T-helper 17 cell (primary cell): Measurements from ENCODE around the gene ARRDC4. TPM values are rescaled to one million over a fixed set of nuclear protein-coding genes. Genes with fewer than 3 reads are reported as not detected.

Experiments
- ATAC-seq: fragments of 150-1000 bp; cut with Tn5 transposase; 2 replicates; pipeline ENCODE4 v1.10.0; 2021; ENCODE audit warnings: mild to moderate bottlenecking, moderate library complexity
- DNase-seq, 3 donors: peaks; one replicate each; pipeline versions ENCODE4 v3.0.0 to v3.0.0-alpha.2; 2020 to 2021
- H3K9me3 ChIP-seq: one replicate; pipeline ENCODE4 v1.7.0; 2013; ENCODE audit warnings: low read length, mild to moderate bottlenecking; ENCODE audit not compliant: control insufficient read depth, poor library complexity, severe bottlenecking
- H3K27ac Mint-ChIP-seq: one replicate; pipeline ENCODE4 v1.8.0; 2022; ENCODE audit warnings: mild to moderate bottlenecking, moderate library complexity, mixed read lengths
- H3K27me3 Mint-ChIP-seq: one replicate; pipeline ENCODE4 v1.8.0; 2022; ENCODE audit warnings: mixed read lengths
- H3K36me3 Mint-ChIP-seq: one replicate; pipeline ENCODE4 v1.8.0; 2022; ENCODE audit warnings: low read depth, mixed read lengths
- H3K4me1 Mint-ChIP-seq: one replicate; pipeline ENCODE4 v1.8.0; 2022; ENCODE audit warnings: mild to moderate bottlenecking, mixed read lengths
- H3K4me3 Mint-ChIP-seq: one replicate; pipeline ENCODE4 v1.8.0; 2022; ENCODE audit warnings: mild to moderate bottlenecking, moderate library complexity, mixed read lengths
- total RNA-seq, 4 donors: library from RNA in 2 of 4; stranded (reverse) in 2 of 4; gene quantifications; one replicate each; pipeline ENCODE4 v1.2.3 and lab custom pipeline; 2022 to 2026

Gene ARRDC4, protein sequence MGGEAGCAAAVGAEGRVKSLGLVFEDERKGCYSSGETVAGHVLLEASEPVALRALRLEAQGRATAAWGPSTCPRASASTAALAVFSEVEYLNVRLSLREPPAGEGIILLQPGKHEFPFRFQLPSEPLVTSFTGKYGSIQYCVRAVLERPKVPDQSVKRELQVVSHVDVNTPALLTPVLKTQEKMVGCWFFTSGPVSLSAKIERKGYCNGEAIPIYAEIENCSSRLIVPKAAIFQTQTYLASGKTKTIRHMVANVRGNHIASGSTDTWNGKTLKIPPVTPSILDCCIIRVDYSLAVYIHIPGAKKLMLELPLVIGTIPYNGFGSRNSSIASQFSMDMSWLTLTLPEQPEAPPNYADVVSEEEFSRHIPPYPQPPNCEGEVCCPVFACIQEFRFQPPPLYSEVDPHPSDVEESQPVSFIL
- total RNA-seq (1 to 10 TPM; 1.4 to 2.0 TPM), total RNA-seq (lab: John Stamatoyannopoulos, UW) (2.8 to 3.8 reads per million in 2 donors)

DNA sequence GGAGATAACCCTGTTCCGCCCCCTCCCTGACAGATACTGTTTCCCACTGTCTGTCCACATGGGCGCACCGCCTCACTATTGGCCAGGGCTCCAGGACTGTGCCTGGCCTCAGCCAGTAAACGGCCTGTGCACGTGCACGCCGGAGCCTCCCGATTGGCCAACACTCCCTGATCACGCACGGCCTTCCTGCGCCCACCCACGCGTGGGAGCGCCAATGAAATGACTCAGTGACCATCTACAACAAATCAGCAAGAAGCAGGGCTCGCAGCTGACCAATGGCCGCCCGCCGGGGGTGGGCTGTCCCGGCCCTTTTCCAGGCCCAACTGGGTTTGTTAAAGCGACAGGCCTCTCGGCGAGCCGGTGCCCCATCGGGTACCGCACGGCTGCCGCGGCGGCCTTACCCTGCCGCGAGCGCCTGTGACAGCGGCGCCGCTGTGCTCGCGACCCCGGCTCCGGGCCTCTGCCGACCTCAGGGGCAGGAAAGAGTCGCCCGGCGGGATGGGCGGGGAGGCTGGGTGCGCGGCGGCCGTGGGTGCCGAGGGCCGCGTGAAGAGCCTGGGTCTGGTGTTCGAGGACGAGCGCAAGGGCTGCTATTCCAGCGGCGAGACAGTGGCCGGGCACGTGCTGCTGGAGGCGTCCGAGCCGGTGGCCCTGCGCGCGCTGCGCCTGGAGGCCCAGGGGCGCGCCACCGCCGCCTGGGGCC lies at the start of gene ARRDC4:
Gene ARRDC4 (plus strand): TSS at position 340 of the 703 bp plus-strand sequence. CDS start 159 bp downstream, at position 499.
- peaks cover 3% of the 10 kb centered on the region for H3K9me3 ChIP-seq
- peak; percentile 96 for ATAC-seq
- peak; percentile 60 to 83 (median 83) for DNase-seq
- Mint-ChIP-seq H3K4me3 (peak within 1 kb of the TSS; percentile 84), H3K27me3 (no peaks in the 10 kb centered on the region), H3K27ac (peak within 1 kb of the TSS; percentile 5), H3K4me1 (peaks cover 14% of the 10 kb centered on the region), H3K36me3 (no peaks in the 10 kb centered on the region)

DNA sequence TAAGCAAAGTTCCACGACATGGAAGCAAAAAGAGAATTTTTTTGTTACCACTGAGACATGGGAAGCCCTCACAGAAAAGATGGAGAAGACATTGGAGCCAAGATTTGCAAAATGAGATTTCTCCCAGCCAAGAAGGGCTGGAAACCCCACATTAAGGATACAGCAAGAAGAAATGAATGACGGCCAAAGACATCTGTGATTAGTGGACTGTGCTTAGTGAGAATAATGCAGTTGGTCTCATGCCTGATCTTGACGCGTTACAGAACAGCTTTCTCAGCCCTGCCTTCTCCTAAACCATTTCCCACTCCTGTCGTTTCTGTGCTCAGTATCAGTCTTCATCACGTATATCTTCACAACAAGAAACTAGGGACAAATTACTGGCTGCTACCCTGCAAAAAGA lies 45.8 kb upstream of the ARRDC4 start:
- no peak overlapping the region for H3K4me3 Mint-ChIP-seq
- no peaks in the 10 kb centered on the region for H3K36me3 Mint-ChIP-seq
- no peak for ATAC-seq
- H3K9me3 ChIP-seq = no peaks in the 10 kb centered on the region
- no peaks in the 10 kb centered on the region for H3K4me1 Mint-ChIP-seq
- H3K27ac Mint-ChIP-seq = no peak overlapping the region
- H3K27me3 Mint-ChIP-seq = peaks cover 9% of the 10 kb centered on the region
- no peak for DNase-seq

DNA sequence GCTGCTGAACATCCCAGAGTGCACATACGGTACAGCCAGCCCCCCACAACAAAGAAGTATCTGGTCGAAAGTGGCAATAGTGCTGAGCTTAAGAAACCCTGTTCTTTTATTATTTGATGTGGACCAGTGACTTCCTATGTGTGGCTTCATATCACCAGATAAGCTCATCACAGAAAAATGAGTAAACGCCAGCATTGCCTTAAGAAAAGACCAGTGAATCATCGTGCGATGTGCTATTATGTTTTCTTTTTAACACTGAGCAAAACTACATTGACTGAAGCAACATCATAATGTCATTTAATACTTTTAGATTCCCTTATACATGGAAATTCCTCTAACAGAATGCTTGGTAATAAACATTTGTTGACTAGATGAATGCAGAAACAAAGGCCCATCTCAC lies 45.2 kb upstream of the ARRDC4 start:
- DNase-seq = no peak
- H3K9me3 ChIP-seq = no peaks in the 10 kb centered on the region
- Mint-ChIP-seq H3K27ac (no peak overlapping the region), H3K4me1 (no peaks in the 10 kb centered on the region), H3K36me3 (no peaks in the 10 kb centered on the region), H3K4me3 (no peak overlapping the region), H3K27me3 (peaks cover 9% of the 10 kb centered on the region)
- no peak for ATAC-seq

DNA sequence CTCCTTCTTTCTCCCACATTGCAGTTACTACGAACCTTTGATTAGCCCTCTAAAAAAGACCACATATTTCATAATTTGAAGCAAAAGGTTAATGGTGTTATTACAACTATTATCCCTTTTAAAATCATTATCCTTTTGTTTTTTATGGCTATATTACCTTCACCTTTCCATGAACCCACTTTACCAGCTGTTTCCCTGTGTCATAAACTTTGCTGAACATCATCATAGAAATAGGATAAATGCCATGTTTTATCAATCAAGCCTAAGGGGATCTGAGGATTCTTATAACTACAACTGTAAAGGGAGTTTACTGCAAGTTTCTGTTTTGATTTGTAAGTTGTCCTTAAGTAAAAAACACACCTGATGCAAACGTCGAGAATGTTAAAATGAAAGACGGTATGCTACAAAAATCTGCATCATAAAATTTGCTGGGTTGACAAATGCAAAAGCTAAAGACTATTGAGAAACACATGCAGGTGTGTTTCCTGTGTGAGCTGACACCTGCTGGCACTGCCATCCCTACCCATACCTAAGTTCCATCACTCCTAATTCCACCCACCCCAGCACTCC lies 39.1 kb upstream of the ARRDC4 start:
- DNase-seq = no peak
- Mint-ChIP-seq H3K36me3 (no peaks in the 10 kb centered on the region), H3K4me1 (no peaks in the 10 kb centered on the region), H3K4me3 (no peak overlapping the region), H3K27me3 (no peaks in the 10 kb centered on the region), H3K27ac (no peak overlapping the region)
- no peak for ATAC-seq
- no peaks in the 10 kb centered on the region for H3K9me3 ChIP-seq

DNA sequence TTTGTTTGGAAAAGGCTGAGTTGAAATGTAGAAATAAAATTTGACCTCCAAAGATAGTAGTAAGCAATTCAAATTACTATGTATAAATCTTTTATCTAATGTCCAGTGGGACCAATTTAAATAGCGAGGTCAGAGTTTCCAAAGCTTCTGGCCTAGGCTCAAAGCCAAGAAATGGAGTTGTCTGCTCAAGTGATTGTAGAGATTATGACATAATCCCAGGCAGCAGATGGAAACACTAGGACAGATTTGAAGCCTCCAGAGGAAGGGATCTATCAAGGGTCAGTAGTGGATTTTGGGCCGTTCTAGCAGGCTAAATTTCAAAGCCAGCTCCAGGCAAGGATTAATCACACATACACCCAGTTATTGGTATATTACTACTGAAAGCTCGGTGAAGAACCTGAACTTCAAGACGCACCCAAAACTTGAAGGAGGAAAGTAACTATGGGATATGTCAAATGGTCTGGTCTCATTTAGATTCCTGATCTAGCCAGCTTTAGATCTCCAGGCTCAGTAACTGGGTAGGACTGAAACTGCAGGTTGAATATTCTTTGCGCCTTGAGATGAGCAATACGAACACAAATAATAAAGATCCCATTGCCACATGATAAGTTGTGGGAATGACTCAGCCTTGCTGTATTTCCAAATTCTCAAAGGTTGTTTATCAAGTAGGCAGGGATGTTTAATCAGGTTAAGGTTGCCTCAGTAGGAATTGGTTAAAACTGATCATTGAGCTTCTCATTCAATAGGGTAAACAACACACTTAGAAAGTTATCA lies 30.9 kb upstream of the ARRDC4 start:
- Mint-ChIP-seq H3K4me3 (no peak overlapping the region), H3K4me1 (no peaks in the 10 kb centered on the region), H3K36me3 (no peaks in the 10 kb centered on the region), H3K27me3 (no peaks in the 10 kb centered on the region), H3K27ac (no peak overlapping the region)
- no peaks in the 10 kb centered on the region for H3K9me3 ChIP-seq
- ATAC-seq = no peak
- no peak for DNase-seq

DNA sequence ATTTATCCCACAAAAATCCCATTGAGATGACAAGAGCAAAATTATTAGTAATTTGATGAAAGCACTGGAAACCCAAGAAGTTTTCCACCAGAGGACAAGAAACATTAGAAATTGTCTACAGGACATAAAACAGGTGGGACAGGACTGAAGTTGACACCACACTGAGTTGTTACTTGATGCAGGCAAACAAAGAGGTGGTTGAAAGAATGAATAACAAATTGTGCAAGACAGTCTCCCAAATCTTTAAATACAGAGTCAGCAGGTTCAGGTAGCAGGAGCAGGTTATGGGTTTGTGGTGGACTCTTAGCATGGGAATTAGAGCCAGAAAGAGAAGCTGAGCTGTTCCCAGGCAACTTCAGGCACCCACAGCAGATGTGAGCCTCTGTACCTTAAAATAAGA lies 30.3 kb upstream of the ARRDC4 start:
- H3K9me3 ChIP-seq = no peaks in the 10 kb centered on the region
- no peaks in the 10 kb centered on the region for H3K27me3 Mint-ChIP-seq
- H3K4me1 Mint-ChIP-seq = no peaks in the 10 kb centered on the region
- no peak overlapping the region for H3K4me3 Mint-ChIP-seq
- no peaks in the 10 kb centered on the region for H3K36me3 Mint-ChIP-seq
- H3K27ac Mint-ChIP-seq = no peak overlapping the region
- DNase-seq (no peak), ATAC-seq (no peak)

DNA sequence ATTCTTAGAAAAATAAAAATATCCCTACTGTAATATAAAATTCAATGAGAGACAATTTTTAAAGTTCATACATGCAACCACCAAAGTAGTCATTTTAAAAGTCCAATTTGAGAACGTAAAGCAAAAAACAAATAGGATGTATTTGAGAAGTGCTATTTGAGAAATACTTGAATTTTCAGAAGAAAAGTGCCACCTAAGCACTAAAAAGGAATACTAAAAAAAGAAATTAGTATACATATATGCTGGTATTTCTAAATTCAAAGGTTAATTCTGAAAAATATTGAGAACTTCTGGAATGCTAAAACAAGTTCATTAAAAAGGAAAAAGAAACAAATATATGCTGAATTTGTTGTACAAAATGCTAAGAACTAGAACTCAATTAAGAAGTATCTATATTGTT lies 29.2 kb upstream of the ARRDC4 start:
- Mint-ChIP-seq H3K27me3 (no peaks in the 10 kb centered on the region), H3K4me3 (no peak overlapping the region), H3K27ac (no peak overlapping the region), H3K36me3 (no peaks in the 10 kb centered on the region), H3K4me1 (no peaks in the 10 kb centered on the region)
- no peaks in the 10 kb centered on the region for H3K9me3 ChIP-seq
- ATAC-seq = no peak
- no peak for DNase-seq

DNA sequence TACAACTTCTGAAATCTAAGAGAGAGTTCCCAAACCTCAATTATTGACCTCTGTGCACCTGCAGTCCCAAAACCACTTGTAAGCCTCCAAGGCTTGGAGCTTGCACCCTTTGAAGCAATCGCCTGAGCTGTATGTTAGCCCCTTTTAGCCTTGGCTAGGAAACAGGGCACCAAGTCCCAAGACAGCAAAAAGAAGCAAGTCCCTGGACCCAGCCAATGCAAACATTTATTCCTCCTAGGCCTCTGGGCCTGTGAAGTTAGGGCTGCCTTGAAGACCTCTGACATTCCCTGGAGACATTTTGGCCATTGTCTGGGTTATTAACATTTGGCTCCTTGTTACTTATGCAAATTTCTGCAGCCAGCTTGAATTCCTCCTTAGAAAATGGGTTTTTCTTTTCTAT lies 26.9 kb upstream of the ARRDC4 start:
- Mint-ChIP-seq H3K27me3 (no peaks in the 10 kb centered on the region), H3K4me1 (no peaks in the 10 kb centered on the region), H3K36me3 (no peaks in the 10 kb centered on the region), H3K27ac (no peak overlapping the region), H3K4me3 (no peak overlapping the region)
- ATAC-seq (no peak), DNase-seq (no peak)
- no peaks in the 10 kb centered on the region for H3K9me3 ChIP-seq

DNA sequence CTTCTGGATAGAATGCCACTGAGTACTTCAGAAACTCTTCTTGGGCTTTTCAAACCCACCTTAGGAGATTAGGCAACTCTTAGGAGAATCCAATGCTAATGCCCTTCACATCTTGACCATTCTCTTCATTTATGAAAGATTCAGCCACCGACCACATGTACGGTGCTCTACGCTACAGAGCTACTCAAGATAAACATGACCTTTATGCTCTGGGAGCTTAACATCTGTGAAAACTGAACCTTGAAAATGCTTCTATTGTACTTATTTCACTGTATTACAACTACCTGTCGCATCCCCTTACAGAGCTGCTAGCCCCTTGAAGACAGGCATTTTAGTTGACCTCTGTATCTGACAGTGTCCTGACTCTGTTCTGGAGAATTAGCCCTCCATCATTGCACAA lies 19.5 kb upstream of the ARRDC4 start:
- no peak for DNase-seq

DNA sequence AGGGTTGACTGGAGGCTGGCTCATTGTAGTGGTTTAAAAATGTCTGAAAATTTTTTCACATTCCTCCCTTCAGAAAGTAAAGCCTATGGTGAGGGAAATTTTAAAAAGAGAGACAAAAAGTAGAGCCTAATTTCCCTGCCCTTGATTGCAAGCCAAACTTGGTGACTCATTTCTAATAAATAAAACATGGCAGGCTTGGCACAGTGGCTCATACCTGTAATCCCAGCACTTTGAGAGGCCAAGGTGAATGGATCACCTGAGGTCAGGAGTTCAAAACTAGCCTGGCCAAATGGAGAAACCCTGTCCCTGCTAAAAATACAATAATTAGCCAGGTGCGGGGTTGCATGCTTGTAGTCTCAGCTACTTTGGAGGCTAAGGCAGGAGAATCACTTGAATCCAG lies 18.9 kb upstream of the ARRDC4 start:
- H3K9me3 ChIP-seq = no peaks in the 10 kb centered on the region
- Mint-ChIP-seq H3K36me3 (no peaks in the 10 kb centered on the region), H3K4me1 (no peaks in the 10 kb centered on the region), H3K27me3 (no peaks in the 10 kb centered on the region), H3K27ac (no peak overlapping the region), H3K4me3 (no peak overlapping the region)
- ATAC-seq (no peak), DNase-seq (no peak)

More for the DNA sequence above, 19.5 kb upstream of the ARRDC4 start:
- no peaks in the 10 kb centered on the region for H3K9me3 ChIP-seq
- Mint-ChIP-seq H3K4me1 (no peaks in the 10 kb centered on the region), H3K27ac (no peak overlapping the region), H3K4me3 (no peak overlapping the region), H3K27me3 (no peaks in the 10 kb centered on the region), H3K36me3 (no peaks in the 10 kb centered on the region)
- no peak for ATAC-seq

DNA sequence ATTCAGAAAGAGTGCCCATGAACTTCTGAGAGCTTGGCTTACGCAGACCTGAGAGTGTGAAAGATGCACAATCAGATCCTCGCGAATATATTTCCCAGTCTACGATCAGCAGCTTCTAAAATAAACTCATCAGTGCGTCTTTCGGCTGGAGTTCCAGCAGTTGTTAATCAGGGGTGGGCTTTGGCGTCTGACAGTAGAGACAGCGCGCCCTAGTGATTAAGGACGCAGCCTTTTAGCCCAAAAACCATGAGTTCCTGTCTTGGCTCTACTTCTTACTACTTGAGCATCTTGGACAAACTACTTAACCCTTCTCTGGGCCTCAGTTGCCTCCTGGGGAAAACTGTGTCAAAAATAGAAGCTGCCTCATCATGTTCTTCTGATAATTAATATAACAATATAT lies 15.8 kb upstream of the ARRDC4 start:
- no peak overlapping the region for H3K27ac Mint-ChIP-seq
- DNase-seq = no peak
- no peaks in the 10 kb centered on the region for H3K4me1 Mint-ChIP-seq
- no peaks in the 10 kb centered on the region for H3K9me3 ChIP-seq
- no peak for ATAC-seq
- no peaks in the 10 kb centered on the region for H3K27me3 Mint-ChIP-seq
- no peaks in the 10 kb centered on the region for H3K36me3 Mint-ChIP-seq
- H3K4me3 Mint-ChIP-seq = no peak overlapping the region

DNA sequence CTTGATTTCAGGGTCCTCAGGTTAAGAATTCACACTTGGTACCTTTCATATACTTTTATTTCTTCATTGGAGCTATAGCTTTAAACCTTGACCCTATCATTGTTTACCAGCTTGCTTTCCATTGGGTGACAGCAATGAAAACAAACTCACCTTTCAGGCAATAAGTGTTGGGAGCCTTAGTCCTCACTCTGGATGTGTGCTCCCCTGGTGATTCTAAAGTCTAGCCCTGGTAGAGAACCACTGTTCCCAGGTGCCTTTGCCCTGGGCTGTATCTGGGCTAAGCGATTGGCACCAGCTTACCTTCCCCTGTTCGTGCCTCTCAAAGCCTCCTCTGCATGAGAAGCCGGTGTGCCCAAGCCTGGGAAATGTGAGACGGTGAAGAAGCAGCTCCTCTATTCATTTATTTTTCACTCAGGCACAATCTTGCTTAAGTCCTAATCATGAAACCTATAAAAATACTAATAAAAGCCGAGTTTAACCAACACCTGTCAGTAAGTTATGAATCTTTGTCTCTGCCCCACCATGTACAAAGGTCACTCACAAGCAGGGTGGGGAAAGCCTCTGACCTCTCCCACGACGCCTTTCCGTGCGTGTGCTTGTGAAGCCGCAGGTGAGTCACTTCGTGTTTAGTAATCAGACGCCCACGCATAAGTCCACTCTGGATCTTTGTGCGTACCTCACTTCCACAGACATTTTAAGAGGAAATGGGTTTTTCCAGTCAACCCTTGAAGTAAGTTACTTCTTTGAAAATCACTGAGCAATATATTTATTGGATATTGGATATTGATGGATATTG lies 12.8 kb upstream of the ARRDC4 start:
- H3K4me1 Mint-ChIP-seq = no peaks in the 10 kb centered on the region
- ATAC-seq = no peak
- no peaks in the 10 kb centered on the region for H3K36me3 Mint-ChIP-seq
- H3K4me3 Mint-ChIP-seq = no peak overlapping the region
- H3K27me3 Mint-ChIP-seq = no peaks in the 10 kb centered on the region
- no peak overlapping the region for H3K27ac Mint-ChIP-seq
- no peak for DNase-seq
- no peaks in the 10 kb centered on the region for H3K9me3 ChIP-seq
